Measurements from ENCODE around the gene CIRBP. TPM values are rescaled to one million over a fixed set of nuclear protein-coding genes. Genes with fewer than 3 reads are reported as not detected.

CIRBP gene
- total RNA-seq, 1 experiment from 2014 or later, result 287 TPM

DNA sequence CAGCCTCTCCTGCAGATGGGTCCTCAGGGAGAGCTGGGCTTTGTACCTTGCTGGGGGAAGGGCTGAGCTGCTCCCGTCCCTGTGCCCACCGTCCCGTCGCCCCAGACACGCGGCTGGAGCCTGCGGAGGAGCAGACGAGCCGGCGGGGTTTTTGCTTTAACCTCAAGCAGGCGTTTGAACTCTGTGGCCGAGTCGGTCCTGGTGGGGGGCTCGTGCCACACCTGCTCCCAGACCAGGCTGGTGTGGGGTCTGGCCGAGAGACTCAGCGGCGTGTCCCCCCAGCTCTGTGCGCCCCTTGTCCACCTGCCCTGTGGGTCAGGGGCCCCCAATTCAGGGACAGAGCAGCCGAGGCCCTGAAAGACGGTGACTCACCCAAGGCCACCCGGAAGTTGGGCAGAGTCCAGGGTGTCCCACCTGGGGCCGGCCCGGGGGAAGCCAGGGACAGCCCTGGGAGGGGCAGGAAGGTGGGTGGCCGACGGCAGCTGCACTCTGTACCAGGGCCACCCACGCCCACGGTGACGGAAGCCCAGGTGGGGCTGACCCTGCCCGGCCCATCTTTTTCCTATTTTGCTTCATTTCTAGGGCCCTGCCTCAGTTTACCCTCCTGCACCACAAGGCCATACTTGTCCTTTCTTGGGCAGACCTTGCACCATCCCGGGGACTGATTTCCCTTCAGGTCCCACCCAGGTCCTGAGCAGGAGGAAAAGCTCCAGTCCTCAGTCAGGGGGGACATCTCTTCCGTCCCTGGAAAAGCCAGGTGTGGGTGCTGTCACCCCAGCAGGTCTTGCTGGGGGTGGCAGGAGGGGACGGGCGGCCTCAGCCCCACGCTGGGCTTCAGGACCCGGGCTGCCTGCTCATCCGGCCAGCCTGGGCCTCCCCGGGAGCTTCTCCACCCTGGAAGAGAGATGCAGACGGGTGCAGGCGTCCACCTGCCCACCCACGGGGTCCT is 21.8 kb downstream of the CIRBP start:
- H3K4me3 ChIP-seq (ENCODE audit: low read depth, low read length, poor library complexity, severe bottlenecking), result no peak overlapping the region
- ChIA-PET POLR2A (ENCODE audit: low non-redundant PET) (no interaction called here), CTCF (interaction anchor here (1.2 kb wide), 1 partner anchor 11 kb away, joined by 10 read pairs; no protein-coding TSS in a partner anchor)
- no peaks in the 10 kb centered on the region for H3K36me3 ChIP-seq (ENCODE audit: insufficient read depth, low read length, poor library complexity, severe bottlenecking)
- intact Hi-C loops (cut with micrococcal nuclease; ENCODE audit: unreplicated experiment), result no loop called here
- no TSS peak for BruUV-seq (replicated peaks)
- no peaks in the 10 kb centered on the region for H3K9me3 ChIP-seq (ENCODE audit: low read depth, low read length, poor library complexity, severe bottlenecking)
- no peak for DNase-seq (ENCODE audit: low spot score)
- TF ChIP-seq EZH2 (IDR thresholded peaks at IDR 0.05; ENCODE audit: borderline replicate concordance, low read depth, low read length, poor library complexity, severe bottlenecking), result no peak
- TF ChIP-seq, protein P1, sequence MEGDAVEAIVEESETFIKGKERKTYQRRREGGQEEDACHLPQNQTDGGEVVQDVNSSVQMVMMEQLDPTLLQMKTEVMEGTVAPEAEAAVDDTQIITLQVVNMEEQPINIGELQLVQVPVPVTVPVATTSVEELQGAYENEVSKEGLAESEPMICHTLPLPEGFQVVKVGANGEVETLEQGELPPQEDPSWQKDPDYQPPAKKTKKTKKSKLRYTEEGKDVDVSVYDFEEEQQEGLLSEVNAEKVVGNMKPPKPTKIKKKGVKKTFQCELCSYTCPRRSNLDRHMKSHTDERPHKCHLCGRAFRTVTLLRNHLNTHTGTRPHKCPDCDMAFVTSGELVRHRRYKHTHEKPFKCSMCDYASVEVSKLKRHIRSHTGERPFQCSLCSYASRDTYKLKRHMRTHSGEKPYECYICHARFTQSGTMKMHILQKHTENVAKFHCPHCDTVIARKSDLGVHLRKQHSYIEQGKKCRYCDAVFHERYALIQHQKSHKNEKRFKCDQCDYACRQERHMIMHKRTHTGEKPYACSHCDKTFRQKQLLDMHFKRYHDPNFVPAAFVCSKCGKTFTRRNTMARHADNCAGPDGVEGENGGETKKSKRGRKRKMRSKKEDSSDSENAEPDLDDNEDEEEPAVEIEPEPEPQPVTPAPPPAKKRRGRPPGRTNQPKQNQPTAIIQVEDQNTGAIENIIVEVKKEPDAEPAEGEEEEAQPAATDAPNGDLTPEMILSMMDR (conservative IDR thresholded peaks at IDR 0.05; ENCODE audit: low read depth, low read length), result no peak
- H3K4me1 ChIP-seq (ENCODE audit: insufficient read depth, low read length, poor library complexity, severe bottlenecking), result peaks cover 25% of the 10 kb centered on the region
- peaks cover 20% of the 10 kb centered on the region for H3K27me3 ChIP-seq (replicated peaks; ENCODE audit: insufficient read depth, low read depth, low read length, poor library complexity)
- H3K27ac ChIP-seq (ENCODE audit: low read depth, low read length, poor library complexity, severe bottlenecking), result no peak overlapping the region

DNA sequence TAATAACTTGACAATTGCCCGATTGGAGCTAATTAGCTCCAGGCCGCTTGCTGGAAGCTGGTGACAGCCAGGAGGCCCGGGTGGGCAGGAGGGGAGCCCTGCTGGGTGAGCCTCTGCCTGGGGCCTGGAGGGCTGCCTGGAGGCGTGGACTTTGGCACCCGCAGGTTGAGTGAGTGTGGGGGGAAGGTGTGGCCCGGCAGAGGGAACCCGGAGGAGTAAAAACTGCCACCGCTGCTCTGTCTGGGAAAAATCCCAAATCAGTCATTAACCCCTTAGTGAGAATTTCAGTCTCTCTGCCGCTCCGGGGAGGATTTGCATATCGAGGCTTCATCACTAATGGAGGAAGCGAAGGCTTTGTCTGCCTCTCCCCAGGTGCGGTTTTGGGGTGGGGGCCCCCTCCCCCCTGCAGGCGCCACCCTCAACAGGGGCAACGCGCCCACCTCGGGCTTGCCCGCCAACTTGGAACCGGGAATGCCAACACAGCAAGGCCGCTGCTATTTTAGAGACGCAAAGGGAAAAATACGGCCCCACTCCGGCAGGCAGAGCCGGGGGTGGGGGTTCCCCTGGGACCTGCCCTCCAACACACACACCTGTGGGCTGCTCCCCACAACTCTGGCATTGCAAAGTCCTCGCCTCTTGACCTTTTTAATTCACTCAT is 22.8 kb downstream of the CIRBP start:
- CTCF ChIA-PET, result interaction anchor here (1.2 kb wide), 1 partner anchor 12 kb away, joined by 10 read pairs; no protein-coding TSS in a partner anchor
- DNase-seq (ENCODE audit: low spot score), result peak; percentile 48
- POLR2A ChIA-PET (ENCODE audit: low non-redundant PET), result no interaction called here

DNA sequence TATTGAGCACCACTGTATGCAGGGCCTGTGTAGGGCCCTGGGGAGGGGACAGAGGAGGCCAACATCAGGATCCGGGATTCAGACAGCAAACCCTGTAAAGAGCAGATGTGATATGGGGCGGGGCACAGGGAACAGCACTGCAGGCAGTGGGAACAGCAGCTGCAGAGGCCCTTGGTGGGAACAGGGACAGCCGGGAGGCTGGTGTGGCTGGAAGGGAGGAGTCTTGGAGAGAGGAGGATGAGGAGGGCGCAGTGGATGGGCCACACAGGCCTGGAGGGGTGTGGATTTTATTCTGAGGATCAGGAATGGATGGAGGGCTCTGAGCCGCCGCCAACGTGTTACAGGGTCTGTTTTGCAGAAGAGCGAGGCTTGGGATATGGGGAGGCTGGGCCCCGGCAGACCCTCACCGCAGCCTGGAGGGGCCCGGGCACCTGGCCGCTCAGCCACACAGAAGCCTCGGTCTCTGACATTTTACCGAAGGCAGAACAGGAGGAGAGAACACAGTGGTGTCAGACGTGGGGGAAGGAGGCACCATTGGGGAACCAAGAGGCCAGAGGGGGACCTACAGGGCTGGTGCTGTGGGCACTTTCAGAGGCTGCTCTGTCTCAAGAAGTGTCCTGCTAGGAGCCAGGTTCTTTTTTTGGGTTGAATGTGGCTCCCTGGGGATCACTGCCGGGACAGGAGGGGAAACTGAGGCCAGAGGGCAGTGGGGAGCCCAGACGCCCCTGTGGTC is 23.5 kb downstream of the CIRBP start:
- ChIA-PET POLR2A (ENCODE audit: low non-redundant PET) (no interaction called here), CTCF (no interaction called here)
- H3K27ac ChIP-seq (ENCODE audit: low read depth, low read length, poor library complexity, severe bottlenecking), result no peak overlapping the region
- no peak overlapping the region for H3K4me3 ChIP-seq (ENCODE audit: low read depth, low read length, poor library complexity, severe bottlenecking)
- no peak for DNase-seq (ENCODE audit: low spot score)
- TF ChIP-seq, protein P1 (conservative IDR thresholded peaks at IDR 0.05; ENCODE audit: low read depth, low read length), result no peak
- TF ChIP-seq EZH2 (IDR thresholded peaks at IDR 0.05; ENCODE audit: borderline replicate concordance, low read depth, low read length, poor library complexity, severe bottlenecking), result no peak
- no peaks in the 10 kb centered on the region for H3K9me3 ChIP-seq (ENCODE audit: low read depth, low read length, poor library complexity, severe bottlenecking)
- peaks cover 18% of the 10 kb centered on the region for H3K4me1 ChIP-seq (ENCODE audit: insufficient read depth, low read length, poor library complexity, severe bottlenecking)
- intact Hi-C loops (cut with micrococcal nuclease; ENCODE audit: unreplicated experiment), result no loop called here
- peaks cover 6% of the 10 kb centered on the region for H3K27me3 ChIP-seq (replicated peaks; ENCODE audit: insufficient read depth, low read depth, low read length, poor library complexity)
- H3K36me3 ChIP-seq (ENCODE audit: insufficient read depth, low read length, poor library complexity, severe bottlenecking), result no peaks in the 10 kb centered on the region
- BruUV-seq (replicated peaks), result no TSS peak

More for the DNA sequence above, 22.8 kb downstream of the CIRBP start:
- TF ChIP-seq, protein P1 (conservative IDR thresholded peaks at IDR 0.05; ENCODE audit: low read depth, low read length), result no peak
- TF ChIP-seq EZH2 (IDR thresholded peaks at IDR 0.05; ENCODE audit: borderline replicate concordance, low read depth, low read length, poor library complexity, severe bottlenecking), result no peak
- Histone ChIP-seq H3K4me3 (ENCODE audit: low read depth, low read length, poor library complexity, severe bottlenecking) (no peak overlapping the region), H3K36me3 (ENCODE audit: insufficient read depth, low read length, poor library complexity, severe bottlenecking) (no peaks in the 10 kb centered on the region), H3K27ac (ENCODE audit: low read depth, low read length, poor library complexity, severe bottlenecking) (no peak overlapping the region), H3K27me3 (replicated peaks; ENCODE audit: insufficient read depth, low read depth, low read length, poor library complexity) (peaks cover 13% of the 10 kb centered on the region), H3K9me3 (ENCODE audit: low read depth, low read length, poor library complexity, severe bottlenecking) (no peaks in the 10 kb centered on the region), H3K4me1 (ENCODE audit: insufficient read depth, low read length, poor library complexity, severe bottlenecking) (peaks cover 20% of the 10 kb centered on the region)
- BruUV-seq (replicated peaks), result no TSS peak
- intact Hi-C loops (cut with micrococcal nuclease; ENCODE audit: unreplicated experiment), result no loop called here

All from A673 (cell line).